A375 (cell line): ENCODE results near the gene SLC4A9. TPM values are rescaled to one million over a fixed set of nuclear protein-coding genes. Genes with fewer than 3 reads are reported as not detected.

ENCODE experiments used
- small RNA-seq: library from RNA; depleted of rRNA; stranded (forward); fragments of <200 nt; gene quantifications from one replicate; pipeline ENCODE3, GENCODE V24; 2014
- total RNA-seq: library from RNA; depleted of rRNA; stranded (reverse); fragments of >200 nt; shearing (Covaris generic); gene quantifications from 2 replicates; pipeline ENCODE4 v1.2.3, GENCODE V29; 2014; rRNA removed

Gene SLC4A9
- not detected in 2 replicates for total RNA-seq

DNA sequence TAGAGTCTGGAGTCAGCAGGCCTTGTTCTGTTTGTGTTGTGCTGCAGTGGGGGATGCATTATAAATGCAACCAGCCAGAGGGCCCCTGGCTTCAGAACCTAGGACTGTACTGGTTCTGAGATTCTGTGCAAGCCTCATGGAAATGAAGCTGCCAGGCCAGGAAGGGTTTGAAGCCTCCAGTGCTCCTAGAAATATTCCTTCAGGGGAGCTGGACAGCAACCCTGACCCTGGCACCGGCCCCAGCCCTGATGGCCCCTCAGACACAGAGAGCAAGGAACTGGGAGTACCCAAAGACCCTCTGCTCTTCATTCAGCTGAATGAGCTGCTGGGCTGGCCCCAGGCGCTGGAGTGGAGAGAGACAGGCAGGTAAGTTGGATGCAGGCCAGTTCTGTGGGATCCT is at the start of gene SLC4A9:
Gene SLC4A9 (plus strand): TSS at position 94 of the 400 bp plus-strand sequence. CDS start 43 bp downstream, at position 137.

DNA sequence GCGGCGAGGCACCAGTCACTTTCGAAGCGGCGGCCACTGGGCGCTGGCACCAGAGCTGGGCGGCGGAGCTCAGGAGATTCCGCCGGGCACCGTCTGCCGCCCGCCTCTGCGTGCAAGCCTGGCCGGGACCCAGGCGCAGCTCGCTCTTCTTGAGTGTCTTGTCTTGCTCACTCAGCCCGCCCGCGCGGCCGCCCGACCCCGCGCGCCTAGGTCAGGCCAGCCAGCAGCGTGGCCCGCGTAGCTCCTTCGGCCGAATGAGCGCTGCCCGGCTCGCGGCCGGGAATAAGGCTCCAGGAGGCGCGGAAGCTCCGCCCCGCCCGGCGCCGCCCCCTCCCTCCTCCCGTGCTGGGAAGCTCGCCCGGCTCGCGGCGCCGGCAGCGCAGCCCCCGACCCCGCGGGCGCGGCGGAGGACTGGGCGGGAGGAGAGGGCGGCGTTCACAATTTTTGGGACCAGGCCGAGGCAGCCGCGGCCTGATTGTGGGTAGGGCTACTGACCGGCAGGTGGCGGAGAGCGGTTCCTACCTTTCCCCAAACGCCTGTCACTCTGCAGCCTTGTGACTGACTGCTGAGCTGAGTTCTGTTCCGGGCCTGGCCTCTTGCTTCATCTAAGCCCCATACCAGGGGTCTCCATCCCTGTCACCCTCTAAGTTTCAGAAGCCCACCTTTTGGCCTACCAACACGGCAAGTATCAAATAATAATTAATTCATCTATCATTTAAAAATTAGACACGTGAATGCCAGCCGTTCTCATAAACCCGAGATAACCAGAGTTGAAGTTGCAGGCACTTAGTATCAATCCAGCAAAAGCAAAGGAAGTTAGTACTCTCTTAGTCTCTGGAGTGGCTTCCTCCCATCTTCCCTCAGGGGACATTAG is 13.4 kb upstream of the SLC4A9 start, which contains the start of gene HBEGF:
Gene HBEGF (minus strand): TSS at position 256 of the 874 bp plus-strand sequence. CDS start 275 bp downstream, outside the sequence.

DNA sequence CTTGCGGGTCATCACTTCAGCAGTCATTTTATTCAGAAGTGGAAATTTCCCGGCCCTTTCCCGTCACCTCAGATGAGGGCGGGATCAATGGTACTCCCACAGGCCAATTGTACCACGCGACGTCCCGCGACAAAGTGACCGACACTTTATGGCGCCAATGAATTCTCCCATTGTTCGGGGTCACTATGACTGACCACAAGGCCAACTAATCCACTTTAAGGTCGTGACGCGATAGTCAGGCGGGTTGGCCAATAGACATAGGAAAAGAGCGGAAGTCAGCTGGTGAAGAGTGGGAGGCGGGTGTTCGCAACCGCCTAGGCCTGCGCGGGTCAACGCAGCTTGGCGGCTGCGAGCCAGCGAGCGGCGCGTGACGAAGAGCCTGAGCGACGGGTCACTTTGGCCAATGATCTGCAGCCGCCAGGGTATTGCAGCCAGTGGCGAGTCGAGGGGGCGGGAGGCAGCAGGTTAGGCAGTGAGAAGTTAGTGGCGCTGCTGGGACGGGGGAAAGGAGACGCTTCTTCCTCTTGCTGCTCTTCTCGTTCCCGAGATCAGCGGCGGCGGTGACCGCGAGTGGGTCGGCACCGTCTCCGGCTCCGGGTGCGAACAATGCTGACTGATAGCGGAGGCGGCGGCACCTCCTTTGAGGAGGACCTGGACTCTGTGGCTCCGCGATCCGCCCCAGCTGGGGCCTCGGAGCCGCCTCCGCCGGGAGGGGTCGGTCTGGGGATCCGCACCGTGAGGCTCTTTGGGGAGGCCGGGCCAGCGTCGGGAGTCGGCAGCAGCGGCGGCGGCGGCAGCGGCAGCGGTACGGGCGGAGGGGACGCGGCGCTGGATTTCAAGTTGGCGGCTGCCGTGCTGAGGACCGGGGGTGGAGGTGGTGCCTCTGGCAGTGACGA is 41.6 kb downstream of the SLC4A9 start, which contains the start of gene ANKHD1:
Gene ANKHD1 (plus strand): TSS at position 472 of the 896 bp plus-strand sequence. CDS start 135 bp downstream, at position 607.

Small RNAs within 50 kb of the gene (small RNA-seq; reads per million reads assigned to genes)
- not detected for gene RNU4-14P

Other genes with a start within 250 kb of the SLC4A9 start
- gene PURA, start 246.1 kb upstream of the SLC4A9 start, total RNA-seq: 8.9 and 11.4 TPM in 2 replicates
- gene IGIP, start 234.3 kb upstream of the SLC4A9 start, total RNA-seq: 0.72 and 1.4 TPM in 2 replicates
- 20.3 TPM in 2 replicates for gene CYSTM1, start 185.0 kb upstream of the SLC4A9 start, total RNA-seq
- 62.6 and 83.2 TPM in 2 replicates for gene PFDN1, start 57.1 kb upstream of the SLC4A9 start, total RNA-seq
- gene HBEGF, start 13.6 kb upstream of the SLC4A9 start, total RNA-seq: 16.0 and 21.3 TPM in 2 replicates
- 63.8 and 77.6 TPM in 2 replicates for gene ANKHD1, start 41.6 kb downstream of the SLC4A9 start, total RNA-seq
- 1.2 and 1.5 TPM in 2 replicates for gene EIF4EBP3, start 187.5 kb downstream of the SLC4A9 start, total RNA-seq
- 75.4 and 81.9 TPM in 2 replicates for gene SRA1, start 197.3 kb downstream of the SLC4A9 start, total RNA-seq
- 21.5 and 23.7 TPM in 2 replicates for gene APBB3, start 204.4 kb downstream of the SLC4A9 start, total RNA-seq
- gene SLC35A4, start 204.6 kb downstream of the SLC4A9 start, total RNA-seq: 19.0 and 19.4 TPM in 2 replicates